Kidney epithelial cell (primary cell): ENCODE measurements around the gene BABAM1. TPM values are rescaled to one million over a fixed set of nuclear protein-coding genes. Genes with fewer than 3 reads are reported as not detected.

Experiments used
- DNase-seq: peaks from one replicate; pipeline ENCODE4 v3.0.0-alpha.2; 2010; ENCODE audit warnings: low read depth
- H3K27me3 ChIP-seq: 2 replicates; pipeline ENCODE4 v1.6.0; 2011; ENCODE audit warnings: low read length; ENCODE audit not compliant: control insufficient read depth, insufficient read depth
- H3K36me3 ChIP-seq: 2 replicates; pipeline ENCODE4 v1.5.1; 2011; ENCODE audit warnings: low read length; ENCODE audit not compliant: control insufficient read depth, insufficient read depth
- H3K4me3 ChIP-seq: 2 replicates; pipeline ENCODE4 v1.5.1; 2011; ENCODE audit warnings: low read depth, mild to moderate bottlenecking, control low read depth, low read length
- total RNA-seq: library from RNA; depleted of rRNA; stranded (reverse); fragments of >200 nt; gene quantifications from 2 replicates; pipeline ENCODE4 v1.2.3, GENCODE V29; 2015
- TF ChIP-seq, protein P1 (sequence below): IDR thresholded peaks from 2 replicates; pipeline ENCODE4 v1.5.1; 2011; ENCODE audit warnings: mild to moderate bottlenecking, moderate library complexity, low read length, control low read depth, inconsistent platforms; ENCODE audit not compliant: insufficient read depth, poor library complexity, severe bottlenecking

Gene BABAM1
- total RNA-seq, 1 donor from 2014 or later = 101 TPM

DNA sequence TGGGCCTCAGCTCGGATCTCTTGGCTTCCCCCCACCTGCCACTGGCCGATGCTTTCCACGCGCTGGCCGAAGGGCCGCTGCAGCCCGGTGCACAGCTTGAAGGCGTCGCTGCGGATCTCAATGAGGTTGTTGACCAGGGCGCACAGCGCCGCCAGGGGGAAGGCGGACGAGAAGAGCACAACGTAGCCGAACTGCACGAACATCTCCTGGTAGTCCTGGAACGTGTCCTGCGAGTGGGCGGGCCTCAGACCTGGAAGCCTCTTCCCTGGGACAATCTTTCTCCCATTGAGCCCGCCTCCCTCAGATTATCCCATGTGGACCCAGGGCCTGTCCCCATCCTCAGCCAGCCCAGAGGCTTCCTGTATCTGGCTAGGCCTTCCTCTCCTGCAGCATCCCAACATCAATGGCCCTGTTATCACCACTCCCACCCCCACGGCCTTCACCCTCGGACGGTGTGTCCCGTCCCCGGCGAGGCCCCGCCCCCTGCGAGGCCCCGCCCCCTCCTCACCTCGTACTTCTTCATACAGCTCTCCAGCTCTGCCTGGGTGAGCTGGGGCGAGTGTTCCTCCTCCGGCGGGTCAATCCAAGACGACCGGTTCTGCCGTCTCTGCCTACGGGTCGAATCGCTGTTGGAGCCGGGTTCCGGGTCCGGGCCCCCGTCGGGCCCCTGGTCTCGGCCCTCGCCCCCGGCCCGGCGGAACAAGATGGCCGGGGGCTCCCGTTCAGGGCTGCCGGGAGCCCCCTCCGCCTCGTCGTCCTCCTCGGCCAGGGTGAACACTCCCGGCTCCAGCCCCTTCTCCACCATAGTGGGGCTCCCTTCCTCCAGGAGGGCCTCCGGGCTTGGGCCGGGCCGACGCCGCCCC is 60.6 kb downstream of the BABAM1 start:
- DNase-seq = peak; percentile 61
- Histone ChIP-seq H3K36me3 (peaks cover 1% of the 10 kb centered on the region), H3K4me3 (peak overlapping the region; percentile 26), H3K27me3 (peaks cover 11% of the 10 kb centered on the region)
- TF ChIP-seq, protein P1, sequence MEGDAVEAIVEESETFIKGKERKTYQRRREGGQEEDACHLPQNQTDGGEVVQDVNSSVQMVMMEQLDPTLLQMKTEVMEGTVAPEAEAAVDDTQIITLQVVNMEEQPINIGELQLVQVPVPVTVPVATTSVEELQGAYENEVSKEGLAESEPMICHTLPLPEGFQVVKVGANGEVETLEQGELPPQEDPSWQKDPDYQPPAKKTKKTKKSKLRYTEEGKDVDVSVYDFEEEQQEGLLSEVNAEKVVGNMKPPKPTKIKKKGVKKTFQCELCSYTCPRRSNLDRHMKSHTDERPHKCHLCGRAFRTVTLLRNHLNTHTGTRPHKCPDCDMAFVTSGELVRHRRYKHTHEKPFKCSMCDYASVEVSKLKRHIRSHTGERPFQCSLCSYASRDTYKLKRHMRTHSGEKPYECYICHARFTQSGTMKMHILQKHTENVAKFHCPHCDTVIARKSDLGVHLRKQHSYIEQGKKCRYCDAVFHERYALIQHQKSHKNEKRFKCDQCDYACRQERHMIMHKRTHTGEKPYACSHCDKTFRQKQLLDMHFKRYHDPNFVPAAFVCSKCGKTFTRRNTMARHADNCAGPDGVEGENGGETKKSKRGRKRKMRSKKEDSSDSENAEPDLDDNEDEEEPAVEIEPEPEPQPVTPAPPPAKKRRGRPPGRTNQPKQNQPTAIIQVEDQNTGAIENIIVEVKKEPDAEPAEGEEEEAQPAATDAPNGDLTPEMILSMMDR = peak; percentile 65

Other genes with a start within 250 kb of the BABAM1 start
- gene CPAMD8, start 240.6 kb upstream of the BABAM1 start, total RNA-seq = 5.3 and 8.1 TPM in 2 replicates
- 8.1 and 9.9 TPM in 2 replicates for gene HAUS8, start 192.0 kb upstream of the BABAM1 start, total RNA-seq
- gene MYO9B, start 191.7 kb upstream of the BABAM1 start, total RNA-seq = 69.4 and 77.8 TPM in 2 replicates
- 14.9 and 17.0 TPM in 2 replicates for gene USE1, start 52.1 kb upstream of the BABAM1 start, total RNA-seq
- 6.8 and 7.1 TPM in 2 replicates for gene OCEL1, start 41.2 kb upstream of the BABAM1 start, total RNA-seq
- gene NR2F6, start 21.5 kb upstream of the BABAM1 start, total RNA-seq = 89.4 and 107 TPM in 2 replicates
- 0.27 and 0.29 TPM in 2 replicates for gene USHBP1, start 2.7 kb upstream of the BABAM1 start, total RNA-seq
- gene ANKLE1, start 14.5 kb downstream of the BABAM1 start, total RNA-seq = 0.17 and 0.55 TPM in 2 replicates
- 18.6 and 19.9 TPM in 2 replicates for gene ABHD8, start 36.0 kb downstream of the BABAM1 start, total RNA-seq
- gene MRPL34, start 38.4 kb downstream of the BABAM1 start, total RNA-seq = 71.0 and 125 TPM in 2 replicates
- gene DDA1, start 42.1 kb downstream of the BABAM1 start, total RNA-seq = 47.3 and 73.4 TPM in 2 replicates
- gene ANO8, start 67.4 kb downstream of the BABAM1 start, total RNA-seq = 6.9 and 9.3 TPM in 2 replicates
- 31.8 and 38.1 TPM in 2 replicates for gene GTPBP3, start 70.1 kb downstream of the BABAM1 start, total RNA-seq
- gene PLVAP, start 109.9 kb downstream of the BABAM1 start, total RNA-seq = 0.48 and 1.5 TPM in 2 replicates
- not detected in 2 replicates for gene CCDC194, start 126.8 kb downstream of the BABAM1 start, total RNA-seq
- gene BST2, start 138.2 kb downstream of the BABAM1 start, total RNA-seq = 38.2 and 41.4 TPM in 2 replicates
- 66.1 and 73.7 TPM in 2 replicates for gene MVB12A, start 152.6 kb downstream of the BABAM1 start, total RNA-seq
- 0.75 TPM in 1 of 2 replicates, not detected in the other for gene TMEM221, start 181.2 kb downstream of the BABAM1 start, total RNA-seq
- not detected in 2 replicates for gene NXNL1, start 193.5 kb downstream of the BABAM1 start, total RNA-seq
- 5.7 and 9.1 TPM in 2 replicates for gene SLC27A1, start 203.1 kb downstream of the BABAM1 start, total RNA-seq
- gene PGLS, start 244.2 kb downstream of the BABAM1 start, total RNA-seq = 128 and 146 TPM in 2 replicates